Endothelial cell (in vitro differentiated cells): Measurements from ENCODE around the gene PTRH2. TPM values are rescaled to one million over a fixed set of nuclear protein-coding genes. Genes with fewer than 3 reads are reported as not detected.

Experiments
- DNase-seq: peaks from one replicate; pipeline ENCODE4 v3.0.0; 2021; ENCODE audit warnings: low spot score
- H3K27ac Mint-ChIP-seq: one replicate; pipeline ENCODE4 v1.8.0; 2021; ENCODE audit warnings: mixed read lengths, inconsistent platforms; ENCODE audit not compliant: unreplicated experiment
- H3K27me3 Mint-ChIP-seq: one replicate; pipeline ENCODE4 v1.8.0; 2021; ENCODE audit warnings: mild to moderate bottlenecking, moderate library complexity, mixed read lengths, inconsistent platforms; ENCODE audit not compliant: unreplicated experiment
- H3K36me3 Mint-ChIP-seq: one replicate; pipeline ENCODE4 v1.8.0; 2021; ENCODE audit warnings: mild to moderate bottlenecking, low read depth, mixed read lengths, inconsistent platforms; ENCODE audit not compliant: unreplicated experiment
- H3K4me1 Mint-ChIP-seq: one replicate; pipeline ENCODE4 v1.8.0; 2021; ENCODE audit warnings: mild to moderate bottlenecking, mixed read lengths, inconsistent platforms; ENCODE audit not compliant: unreplicated experiment
- H3K4me3 Mint-ChIP-seq: one replicate; pipeline ENCODE4 v1.8.0; 2021; ENCODE audit warnings: mild to moderate bottlenecking, mixed read lengths, inconsistent platforms; ENCODE audit not compliant: unreplicated experiment
- H3K9me3 Mint-ChIP-seq: one replicate; pipeline ENCODE4 v1.8.0; 2021; ENCODE audit warnings: mixed read lengths, inconsistent platforms; ENCODE audit not compliant: unreplicated experiment
- total RNA-seq: library from RNA; stranded (reverse); fragmentation: NEBNext Ultra II Directional; extraction: Animal tissue kit (Norgen Biotek cat#: 25700); gene quantifications from one replicate; pipeline ENCODE4 v1.2.1, GENCODE V29; 2021; ENCODE audit not compliant: unreplicated experiment
- TF ChIP-seq, protein P1 (sequence below): fragments of 200-600 bp; sonication (generic); IDR thresholded peaks from one replicate; pipeline ENCODE4 v1.5.0; 2021; ENCODE audit warnings: antibody characterized with exemption; ENCODE audit not compliant: unreplicated experiment

Gene PTRH2
- total RNA-seq, 1 donor from 2014 or later: 15.4 TPM

- Mint-ChIP-seq H3K4me3 (no peak overlapping the region), H3K4me1 (no peaks in the 10 kb centered on the region), H3K9me3 (no peaks in the 10 kb centered on the region), H3K27me3 (no peaks in the 10 kb centered on the region), H3K27ac (no peak overlapping the region), H3K36me3 (peaks cover 24% of the 10 kb centered on the region)
- DNase-seq: no peak
- TF ChIP-seq, protein P1, sequence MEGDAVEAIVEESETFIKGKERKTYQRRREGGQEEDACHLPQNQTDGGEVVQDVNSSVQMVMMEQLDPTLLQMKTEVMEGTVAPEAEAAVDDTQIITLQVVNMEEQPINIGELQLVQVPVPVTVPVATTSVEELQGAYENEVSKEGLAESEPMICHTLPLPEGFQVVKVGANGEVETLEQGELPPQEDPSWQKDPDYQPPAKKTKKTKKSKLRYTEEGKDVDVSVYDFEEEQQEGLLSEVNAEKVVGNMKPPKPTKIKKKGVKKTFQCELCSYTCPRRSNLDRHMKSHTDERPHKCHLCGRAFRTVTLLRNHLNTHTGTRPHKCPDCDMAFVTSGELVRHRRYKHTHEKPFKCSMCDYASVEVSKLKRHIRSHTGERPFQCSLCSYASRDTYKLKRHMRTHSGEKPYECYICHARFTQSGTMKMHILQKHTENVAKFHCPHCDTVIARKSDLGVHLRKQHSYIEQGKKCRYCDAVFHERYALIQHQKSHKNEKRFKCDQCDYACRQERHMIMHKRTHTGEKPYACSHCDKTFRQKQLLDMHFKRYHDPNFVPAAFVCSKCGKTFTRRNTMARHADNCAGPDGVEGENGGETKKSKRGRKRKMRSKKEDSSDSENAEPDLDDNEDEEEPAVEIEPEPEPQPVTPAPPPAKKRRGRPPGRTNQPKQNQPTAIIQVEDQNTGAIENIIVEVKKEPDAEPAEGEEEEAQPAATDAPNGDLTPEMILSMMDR: no peak
Measured at GRCh38 chr17:59678918-59679317, 28.3 kb downstream of the PTRH2 start.

GRCh38 chr17:59676716-59677115 is 30.5 kb downstream of the PTRH2 start:
- Mint-ChIP-seq H3K4me1 (no peaks in the 10 kb centered on the region), H3K36me3 (peaks cover 20% of the 10 kb centered on the region), H3K9me3 (no peaks in the 10 kb centered on the region), H3K4me3 (no peak overlapping the region), H3K27ac (no peak overlapping the region), H3K27me3 (no peaks in the 10 kb centered on the region)
- TF ChIP-seq, protein P1: no peak
- DNase-seq: no peak

DNA sequence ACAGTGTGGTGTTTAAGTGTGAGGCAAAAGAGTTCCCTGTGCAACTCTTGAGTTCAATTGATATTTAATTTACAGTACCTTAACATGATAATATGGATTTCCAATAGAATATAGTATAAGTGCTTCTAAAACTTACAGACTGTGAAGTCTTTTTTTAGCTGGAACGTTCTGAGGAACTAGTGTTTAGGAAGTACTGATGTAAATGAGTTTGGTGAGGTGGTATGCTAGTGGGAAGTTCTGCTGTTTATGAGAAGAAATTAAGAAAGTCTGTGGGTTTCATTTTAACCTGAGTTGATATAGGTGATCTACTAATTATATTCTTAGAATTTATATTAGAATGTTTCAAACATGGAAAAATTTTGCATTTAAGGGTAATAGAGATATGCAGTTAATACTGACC is 32.0 kb downstream of the PTRH2 start:
- no peak for DNase-seq
- Mint-ChIP-seq H3K9me3 (no peaks in the 10 kb centered on the region), H3K27me3 (no peaks in the 10 kb centered on the region), H3K27ac (peak overlapping the region; percentile 14), H3K4me3 (no peak overlapping the region), H3K4me1 (no peaks in the 10 kb centered on the region), H3K36me3 (peaks cover 22% of the 10 kb centered on the region)
- TF ChIP-seq, protein P1: no peak

DNA sequence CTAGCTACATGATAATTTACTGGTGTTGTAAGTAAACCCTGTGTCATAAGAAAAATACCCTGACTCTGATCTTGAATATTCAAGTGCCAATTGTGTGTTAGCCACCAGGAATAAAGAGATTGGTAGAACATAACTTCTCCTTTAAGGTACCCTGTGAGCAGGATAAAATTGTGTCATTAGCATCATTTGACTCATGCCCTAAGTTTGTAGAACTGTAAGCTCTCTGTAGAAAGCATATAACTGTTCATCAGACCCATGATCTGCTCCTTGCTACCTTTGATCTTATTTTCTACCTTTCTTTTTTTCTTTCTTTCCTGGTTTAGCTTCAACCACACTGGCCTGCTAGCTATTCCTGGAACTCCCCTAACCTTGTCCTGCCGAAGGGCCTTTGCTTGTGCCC is 35.8 kb downstream of the PTRH2 start:
- Mint-ChIP-seq H3K4me3 (no peak overlapping the region), H3K27me3 (no peaks in the 10 kb centered on the region), H3K27ac (no peak overlapping the region), H3K36me3 (peaks cover 22% of the 10 kb centered on the region), H3K9me3 (no peaks in the 10 kb centered on the region), H3K4me1 (no peaks in the 10 kb centered on the region)
- no peak for DNase-seq
- TF ChIP-seq, protein P1: no peak

- DNase-seq: no peak
- H3K36me3 Mint-ChIP-seq: peaks cover 23% of the 10 kb centered on the region
- H3K4me3 Mint-ChIP-seq: no peak overlapping the region
- no peaks in the 10 kb centered on the region for H3K4me1 Mint-ChIP-seq
- TF ChIP-seq, protein P1: no peak
- no peaks in the 10 kb centered on the region for H3K27me3 Mint-ChIP-seq
- H3K27ac Mint-ChIP-seq: peak overlapping the region; percentile 4
- no peaks in the 10 kb centered on the region for H3K9me3 Mint-ChIP-seq
Measured at GRCh38 chr17:59669944-59670343, 37.3 kb downstream of the PTRH2 start.
